ENCODE results near the gene ZCCHC10.

DNA sequence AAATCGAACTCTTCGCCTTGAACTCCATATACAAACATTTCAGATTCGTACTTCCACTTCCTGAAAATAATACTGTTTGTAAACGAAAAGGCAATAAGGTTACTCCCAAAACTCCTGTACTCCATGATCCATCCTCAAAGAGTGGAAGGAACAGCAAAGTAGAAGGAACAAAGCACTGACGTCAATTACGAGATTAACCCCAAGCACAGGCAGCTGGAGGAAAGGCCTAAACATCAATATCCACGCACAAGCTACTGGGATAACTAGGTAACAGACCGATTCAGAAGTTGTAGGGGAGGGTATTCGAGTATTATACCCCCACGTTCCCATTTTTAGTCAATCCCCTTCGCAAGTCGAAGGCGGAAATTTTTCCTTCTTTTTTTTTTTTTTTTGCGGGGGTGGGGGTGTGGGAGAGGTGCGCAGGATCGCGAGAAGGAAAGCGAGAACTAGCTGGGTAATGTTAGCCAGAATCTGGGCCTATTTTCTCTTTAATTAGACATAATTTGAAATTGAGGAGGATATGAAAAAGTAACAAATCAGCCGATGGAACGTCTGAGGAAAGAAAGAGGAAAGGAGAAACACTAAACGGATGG is 63.8 kb downstream of the ZCCHC10 start:
- TF ChIP-seq, protein P1, sequence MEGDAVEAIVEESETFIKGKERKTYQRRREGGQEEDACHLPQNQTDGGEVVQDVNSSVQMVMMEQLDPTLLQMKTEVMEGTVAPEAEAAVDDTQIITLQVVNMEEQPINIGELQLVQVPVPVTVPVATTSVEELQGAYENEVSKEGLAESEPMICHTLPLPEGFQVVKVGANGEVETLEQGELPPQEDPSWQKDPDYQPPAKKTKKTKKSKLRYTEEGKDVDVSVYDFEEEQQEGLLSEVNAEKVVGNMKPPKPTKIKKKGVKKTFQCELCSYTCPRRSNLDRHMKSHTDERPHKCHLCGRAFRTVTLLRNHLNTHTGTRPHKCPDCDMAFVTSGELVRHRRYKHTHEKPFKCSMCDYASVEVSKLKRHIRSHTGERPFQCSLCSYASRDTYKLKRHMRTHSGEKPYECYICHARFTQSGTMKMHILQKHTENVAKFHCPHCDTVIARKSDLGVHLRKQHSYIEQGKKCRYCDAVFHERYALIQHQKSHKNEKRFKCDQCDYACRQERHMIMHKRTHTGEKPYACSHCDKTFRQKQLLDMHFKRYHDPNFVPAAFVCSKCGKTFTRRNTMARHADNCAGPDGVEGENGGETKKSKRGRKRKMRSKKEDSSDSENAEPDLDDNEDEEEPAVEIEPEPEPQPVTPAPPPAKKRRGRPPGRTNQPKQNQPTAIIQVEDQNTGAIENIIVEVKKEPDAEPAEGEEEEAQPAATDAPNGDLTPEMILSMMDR (IDR thresholded peaks at IDR 0.05; ENCODE audit: insufficient read depth, low read length), result no peak
- TF ChIP-seq POLR2AphosphoS5 (IDR thresholded peaks at IDR 0.05; ENCODE audit: low read depth), result no peak
- TF ChIP-seq, protein P2, sequence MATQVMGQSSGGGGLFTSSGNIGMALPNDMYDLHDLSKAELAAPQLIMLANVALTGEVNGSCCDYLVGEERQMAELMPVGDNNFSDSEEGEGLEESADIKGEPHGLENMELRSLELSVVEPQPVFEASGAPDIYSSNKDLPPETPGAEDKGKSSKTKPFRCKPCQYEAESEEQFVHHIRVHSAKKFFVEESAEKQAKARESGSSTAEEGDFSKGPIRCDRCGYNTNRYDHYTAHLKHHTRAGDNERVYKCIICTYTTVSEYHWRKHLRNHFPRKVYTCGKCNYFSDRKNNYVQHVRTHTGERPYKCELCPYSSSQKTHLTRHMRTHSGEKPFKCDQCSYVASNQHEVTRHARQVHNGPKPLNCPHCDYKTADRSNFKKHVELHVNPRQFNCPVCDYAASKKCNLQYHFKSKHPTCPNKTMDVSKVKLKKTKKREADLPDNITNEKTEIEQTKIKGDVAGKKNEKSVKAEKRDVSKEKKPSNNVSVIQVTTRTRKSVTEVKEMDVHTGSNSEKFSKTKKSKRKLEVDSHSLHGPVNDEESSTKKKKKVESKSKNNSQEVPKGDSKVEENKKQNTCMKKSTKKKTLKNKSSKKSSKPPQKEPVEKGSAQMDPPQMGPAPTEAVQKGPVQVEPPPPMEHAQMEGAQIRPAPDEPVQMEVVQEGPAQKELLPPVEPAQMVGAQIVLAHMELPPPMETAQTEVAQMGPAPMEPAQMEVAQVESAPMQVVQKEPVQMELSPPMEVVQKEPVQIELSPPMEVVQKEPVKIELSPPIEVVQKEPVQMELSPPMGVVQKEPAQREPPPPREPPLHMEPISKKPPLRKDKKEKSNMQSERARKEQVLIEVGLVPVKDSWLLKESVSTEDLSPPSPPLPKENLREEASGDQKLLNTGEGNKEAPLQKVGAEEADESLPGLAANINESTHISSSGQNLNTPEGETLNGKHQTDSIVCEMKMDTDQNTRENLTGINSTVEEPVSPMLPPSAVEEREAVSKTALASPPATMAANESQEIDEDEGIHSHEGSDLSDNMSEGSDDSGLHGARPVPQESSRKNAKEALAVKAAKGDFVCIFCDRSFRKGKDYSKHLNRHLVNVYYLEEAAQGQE (IDR thresholded peaks at IDR 0.05; ENCODE audit: insufficient replicate concordance, low read depth), result no peak

Data from HL-60 (cell line).